Nephron (organoid): ENCODE results near the gene TRAF7.

ENCODE experiments used
- H3K27ac Mint-ChIP-seq, 3 experiments: 2 replicates each; pipeline ENCODE4 v1.8.0; 2020; ENCODE audit warnings: mixed read lengths in 3 of 3, mild to moderate bottlenecking in 2 of 3, moderate library complexity in 1 of 3
- H3K27me3 Mint-ChIP-seq: 2 replicates; pipeline ENCODE4 v1.8.0; 2021; ENCODE audit warnings: low read depth, mild to moderate bottlenecking, moderate library complexity, mixed read lengths
- H3K36me3 Mint-ChIP-seq: 2 replicates; pipeline ENCODE4 v1.8.0; 2020; ENCODE audit warnings: low read depth, mixed read lengths
- H3K4me1 Mint-ChIP-seq: 2 replicates; pipeline ENCODE4 v1.8.0; 2020; ENCODE audit warnings: mixed read lengths
- H3K4me3 Mint-ChIP-seq, 3 experiments: 2 replicates each; pipeline ENCODE4 v1.8.0; 2020; ENCODE audit warnings: mild to moderate bottlenecking in 3 of 3, mixed read lengths in 3 of 3, moderate library complexity in 2 of 3
- H3K9me3 Mint-ChIP-seq: 2 replicates; pipeline ENCODE4 v1.8.0; 2020; ENCODE audit warnings: mixed read lengths
- CTCF ChIP-seq, 3 experiments: fragments of 200-600 bp; sonication (generic); IDR thresholded peaks; one replicate each; pipeline ENCODE4 v1.5.0; 2021; ENCODE audit warnings: antibody characterized with exemption in 3 of 3; ENCODE audit not compliant: unreplicated experiment in 3 of 3

The TRAF7 gene

DNA sequence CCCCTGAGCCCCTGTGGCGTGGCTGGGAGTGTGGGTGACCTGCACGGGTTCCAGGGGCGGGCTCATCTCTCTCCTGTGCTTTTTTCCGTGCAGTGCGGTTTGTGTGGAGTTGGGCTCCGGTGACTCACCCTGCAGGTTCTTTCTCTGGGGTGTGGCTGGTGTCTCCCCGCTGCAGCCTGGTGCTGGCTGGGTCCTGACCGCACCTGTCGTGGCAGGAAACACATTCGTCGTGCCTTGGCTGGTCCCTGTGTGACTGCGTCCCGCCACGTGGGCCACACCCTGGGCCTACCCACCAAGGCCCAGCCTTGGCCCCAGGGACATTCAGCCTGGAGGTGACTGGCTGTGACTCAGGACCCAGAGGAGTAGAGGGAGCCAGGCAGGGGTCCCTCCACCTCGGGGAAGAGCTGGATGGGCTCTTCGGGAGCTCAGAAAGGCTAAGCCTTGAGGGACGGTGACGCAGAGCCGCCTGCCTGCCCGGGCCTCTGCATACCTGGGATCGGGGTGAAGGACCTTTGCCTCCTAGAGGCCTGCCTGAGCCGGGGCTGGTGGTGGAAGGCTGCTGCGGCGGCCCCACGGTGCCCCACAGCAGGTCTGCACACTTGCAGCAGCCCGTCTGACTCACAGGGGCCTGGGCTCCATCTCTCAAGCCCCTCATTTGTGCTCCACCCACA is 7.8 kb downstream of the TRAF7 start:
- no peak for TF ChIP-seq CTCF (IDR thresholded peaks at IDR 0.05; ENCODE audit: unreplicated experiment in 3 of 3)
- Mint-ChIP-seq H3K9me3 (no peaks in the 10 kb centered on the region), H3K27ac (no peak overlapping the region), H3K4me3 (no peak overlapping the region), H3K27me3 (no peaks in the 10 kb centered on the region), H3K36me3 (peaks cover 4% of the 10 kb centered on the region), H3K4me1 (peaks cover 7% of the 10 kb centered on the region)

DNA sequence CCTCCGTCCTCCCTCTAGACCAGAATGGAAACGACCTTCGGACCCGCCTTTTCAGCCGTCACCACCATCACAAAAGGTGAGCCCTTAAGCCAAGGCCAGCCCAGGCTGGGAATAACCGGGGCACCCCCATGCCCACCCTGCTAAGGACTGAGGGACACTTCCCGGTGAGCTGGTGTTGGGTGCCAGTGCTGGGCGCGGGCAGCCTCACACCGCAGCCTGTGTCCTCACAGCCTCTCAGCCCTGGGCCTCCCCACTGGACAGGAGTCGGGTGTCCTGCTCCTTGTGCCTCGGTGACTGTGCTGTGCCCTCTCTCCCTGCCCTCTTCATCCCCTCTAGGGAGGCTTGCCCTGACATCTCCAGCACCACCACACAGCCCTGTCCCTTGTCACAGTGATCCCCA is 10.3 kb downstream of the TRAF7 start:
- TF ChIP-seq CTCF (IDR thresholded peaks at IDR 0.05; ENCODE audit: unreplicated experiment in 3 of 3) = no peak
- H3K27ac Mint-ChIP-seq = no peak overlapping the region
- H3K36me3 Mint-ChIP-seq = peaks cover 4% of the 10 kb centered on the region
- no peaks in the 10 kb centered on the region for H3K9me3 Mint-ChIP-seq
- no peaks in the 10 kb centered on the region for H3K4me1 Mint-ChIP-seq
- H3K27me3 Mint-ChIP-seq = no peaks in the 10 kb centered on the region
- H3K4me3 Mint-ChIP-seq = no peak overlapping the region

DNA sequence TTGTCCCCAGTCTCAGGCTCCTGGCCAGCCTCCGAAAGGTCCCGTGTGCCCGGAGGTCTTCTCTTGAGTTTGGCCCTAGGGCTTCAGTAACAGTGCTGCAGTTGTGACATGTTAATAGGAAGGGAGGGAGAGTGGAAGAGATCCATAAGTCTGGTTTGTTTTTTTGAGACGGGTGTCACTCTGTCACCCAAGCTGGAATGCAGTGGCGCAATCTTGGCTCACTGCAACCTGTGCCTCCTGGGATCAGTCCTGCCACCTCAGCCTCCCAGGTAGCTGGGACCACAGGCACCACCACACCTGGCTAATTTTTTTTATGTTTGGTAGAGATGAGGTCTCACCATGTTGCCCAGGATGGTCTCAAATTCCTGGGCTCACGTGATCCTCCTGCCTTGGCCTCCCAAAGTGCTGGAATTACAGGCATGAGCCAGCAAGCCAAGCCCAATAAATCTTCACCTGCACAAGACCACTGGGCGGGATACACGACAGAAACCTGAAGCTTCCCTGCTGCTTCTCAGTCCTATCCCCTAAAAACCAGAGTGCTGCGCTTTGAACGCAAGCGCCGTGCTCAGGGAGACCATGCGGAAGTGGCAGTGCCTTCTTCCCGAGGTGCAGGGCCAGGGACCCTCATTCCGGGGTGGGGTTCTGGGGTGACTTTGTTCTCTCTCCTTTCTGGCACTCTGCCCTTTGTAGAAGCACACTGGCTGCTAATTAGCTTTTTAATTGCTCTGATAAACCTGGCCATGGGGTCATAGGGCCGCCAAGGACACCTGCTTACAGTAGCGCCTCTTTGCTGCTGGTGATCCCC is 10.9 kb downstream of the TRAF7 start:
- Mint-ChIP-seq H3K4me1 (no peaks in the 10 kb centered on the region), H3K9me3 (no peaks in the 10 kb centered on the region), H3K4me3 (no peak overlapping the region), H3K36me3 (peaks cover 4% of the 10 kb centered on the region), H3K27ac (no peak overlapping the region), H3K27me3 (no peaks in the 10 kb centered on the region)
- TF ChIP-seq CTCF (IDR thresholded peaks at IDR 0.05; ENCODE audit: unreplicated experiment in 3 of 3) = no peak

DNA sequence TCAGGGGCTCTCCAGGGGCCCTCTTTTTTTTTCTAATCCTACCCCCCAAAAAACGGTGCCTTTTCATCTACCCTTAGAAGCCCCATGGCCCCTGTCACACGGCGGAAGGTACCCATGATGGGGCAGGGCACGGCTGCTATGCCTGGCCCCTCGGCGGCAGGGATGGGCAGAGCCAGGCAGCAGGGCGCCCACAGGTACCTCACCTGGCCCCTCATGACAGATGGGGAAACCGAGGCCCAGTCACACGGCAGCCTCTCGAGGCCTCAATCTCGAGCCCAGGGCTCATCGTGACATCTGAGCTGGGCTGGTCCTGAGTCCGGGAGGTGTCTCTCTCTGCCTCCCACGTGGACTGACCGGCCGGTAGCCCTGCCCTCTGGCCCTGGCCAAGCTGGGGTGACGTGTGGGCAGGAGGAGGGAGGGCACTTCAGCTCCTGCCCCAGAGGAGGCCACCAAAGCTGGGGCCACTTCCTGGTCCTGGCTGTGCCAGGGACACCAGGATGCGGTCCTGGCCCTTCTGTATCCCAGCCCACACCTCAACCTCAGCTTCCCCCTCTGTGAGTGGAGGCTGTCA is 11.6 kb downstream of the TRAF7 start:
- no peaks in the 10 kb centered on the region for H3K9me3 Mint-ChIP-seq

GRCh38 chr16:2170080-2170479 is 14.5 kb downstream of the TRAF7 start:
- H3K27me3 Mint-ChIP-seq = no peaks in the 10 kb centered on the region
- H3K36me3 Mint-ChIP-seq = peaks cover 12% of the 10 kb centered on the region
- H3K4me1 Mint-ChIP-seq = no peaks in the 10 kb centered on the region
- TF ChIP-seq CTCF (IDR thresholded peaks at IDR 0.05; ENCODE audit: unreplicated experiment in 3 of 3) = no peak
- no peak overlapping the region for H3K4me3 Mint-ChIP-seq
- no peak overlapping the region for H3K27ac Mint-ChIP-seq
- H3K9me3 Mint-ChIP-seq = no peaks in the 10 kb centered on the region

More for the DNA sequence above, 11.6 kb downstream of the TRAF7 start:
- peaks cover 4% of the 10 kb centered on the region for H3K36me3 Mint-ChIP-seq
- H3K27ac Mint-ChIP-seq = no peak overlapping the region
- no peak for TF ChIP-seq CTCF (IDR thresholded peaks at IDR 0.05; ENCODE audit: unreplicated experiment in 3 of 3)
- H3K27me3 Mint-ChIP-seq = no peaks in the 10 kb centered on the region
- no peaks in the 10 kb centered on the region for H3K4me1 Mint-ChIP-seq
- H3K4me3 Mint-ChIP-seq = no peak overlapping the region
